B cell (primary cell): ENCODE measurements around the gene GRID2.

Source experiments
- CTCF ChIP-seq: fragments of 200-600 bp; IDR thresholded peaks from one replicate; pipeline ENCODE4 v1.8.0; 2022; ENCODE audit warnings: antibody characterized with exemption, mild to moderate bottlenecking
- EZH2 ChIP-seq: IDR thresholded peaks from 2 replicates; pipeline ENCODE4 v1.6.1; 2012; ENCODE audit warnings: borderline replicate concordance, low read depth, mild to moderate bottlenecking, moderate library complexity, low read length; ENCODE audit not compliant: insufficient read depth, poor library complexity, severe bottlenecking

GRCh38 chr4:93771640-93772411, 1468.1 kb downstream of the GRID2 start:
- TF ChIP-seq CTCF: no peak
- no peak for TF ChIP-seq EZH2
